Astrocyte (in vitro differentiated cells and primary cell): Measurements from ENCODE around the gene KCNE1.

Experiments
- EZH2 ChIP-seq: IDR thresholded peaks from 2 replicates; pipeline ENCODE4 v1.6.1; 2012; ENCODE audit warnings: mild to moderate bottlenecking, low read length, inconsistent platforms; ENCODE audit not compliant: insufficient read depth
- TF ChIP-seq, protein P1 (sequence below): IDR thresholded peaks from 2 replicates; pipeline ENCODE4 v1.5.1; 2011; ENCODE audit warnings: low read depth, mild to moderate bottlenecking, inconsistent platforms, low read length, moderate library complexity; ENCODE audit not compliant: insufficient read depth

DNA sequence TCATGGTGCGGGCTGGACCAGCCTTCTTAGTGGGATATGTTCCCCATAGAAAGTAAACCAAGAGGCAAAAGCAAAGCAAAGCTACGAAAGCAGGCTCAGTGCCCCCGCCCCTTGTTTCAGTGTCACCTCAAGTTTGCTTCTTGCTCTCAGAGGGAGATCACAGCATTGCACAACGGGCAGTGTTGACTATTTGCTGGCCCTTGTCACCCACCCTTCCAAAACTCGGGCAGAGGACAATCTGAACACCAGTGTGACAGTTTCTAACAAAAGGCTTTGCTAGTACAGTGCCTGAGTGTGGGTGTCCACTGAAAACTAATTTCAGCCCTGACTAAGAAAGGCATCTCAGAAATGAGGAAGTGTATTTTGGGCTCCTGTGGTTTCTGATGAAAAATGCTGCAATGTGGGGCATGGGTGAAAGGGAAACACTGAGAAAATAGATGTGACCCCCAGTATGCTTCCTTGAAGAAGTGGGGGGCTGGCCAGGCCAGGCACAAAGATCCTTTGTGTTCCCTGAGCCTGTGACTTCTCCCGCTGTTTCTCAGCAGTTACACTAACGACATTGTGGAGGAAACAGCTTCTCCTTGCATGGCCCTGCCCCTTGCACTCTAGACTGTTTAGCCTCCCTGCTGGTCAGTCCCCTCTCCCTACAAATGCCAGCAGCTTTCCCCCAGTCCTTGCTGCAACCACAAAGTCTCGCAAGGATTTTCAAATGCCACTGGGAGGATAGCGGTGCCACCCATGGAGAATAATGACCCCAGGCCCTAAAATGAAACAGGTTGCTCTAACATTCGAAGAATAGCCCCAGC lies 33.3 kb upstream of the KCNE1 start:
- TF ChIP-seq, protein P1, sequence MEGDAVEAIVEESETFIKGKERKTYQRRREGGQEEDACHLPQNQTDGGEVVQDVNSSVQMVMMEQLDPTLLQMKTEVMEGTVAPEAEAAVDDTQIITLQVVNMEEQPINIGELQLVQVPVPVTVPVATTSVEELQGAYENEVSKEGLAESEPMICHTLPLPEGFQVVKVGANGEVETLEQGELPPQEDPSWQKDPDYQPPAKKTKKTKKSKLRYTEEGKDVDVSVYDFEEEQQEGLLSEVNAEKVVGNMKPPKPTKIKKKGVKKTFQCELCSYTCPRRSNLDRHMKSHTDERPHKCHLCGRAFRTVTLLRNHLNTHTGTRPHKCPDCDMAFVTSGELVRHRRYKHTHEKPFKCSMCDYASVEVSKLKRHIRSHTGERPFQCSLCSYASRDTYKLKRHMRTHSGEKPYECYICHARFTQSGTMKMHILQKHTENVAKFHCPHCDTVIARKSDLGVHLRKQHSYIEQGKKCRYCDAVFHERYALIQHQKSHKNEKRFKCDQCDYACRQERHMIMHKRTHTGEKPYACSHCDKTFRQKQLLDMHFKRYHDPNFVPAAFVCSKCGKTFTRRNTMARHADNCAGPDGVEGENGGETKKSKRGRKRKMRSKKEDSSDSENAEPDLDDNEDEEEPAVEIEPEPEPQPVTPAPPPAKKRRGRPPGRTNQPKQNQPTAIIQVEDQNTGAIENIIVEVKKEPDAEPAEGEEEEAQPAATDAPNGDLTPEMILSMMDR = no peak
- no peak for TF ChIP-seq EZH2
